Epithelial cell of esophagus (primary cell): Measurements from ENCODE around the gene ADAM30.

Experiments used
- DNase-seq: peaks from one replicate; pipeline ENCODE4 v3.0.0; 2010; ENCODE audit warnings: low read depth
- H3K4me3 ChIP-seq: 2 replicates; pipeline ENCODE4 v1.5.1; 2011; ENCODE audit warnings: mild to moderate bottlenecking, low read length, control low read depth
- TF ChIP-seq, protein P1 (sequence below): IDR thresholded peaks from 2 replicates; pipeline ENCODE4 v1.5.1; 2011; ENCODE audit warnings: low read depth, mild to moderate bottlenecking, low read length, control low read depth, inconsistent platforms; ENCODE audit not compliant: insufficient read depth; ENCODE audit errors: missing control alignments

Gene ADAM30

GRCh38 chr1:119898530-119898929 is 2.2 kb upstream of the ADAM30 start:
- no peak overlapping the region for H3K4me3 ChIP-seq
- TF ChIP-seq, protein P1, sequence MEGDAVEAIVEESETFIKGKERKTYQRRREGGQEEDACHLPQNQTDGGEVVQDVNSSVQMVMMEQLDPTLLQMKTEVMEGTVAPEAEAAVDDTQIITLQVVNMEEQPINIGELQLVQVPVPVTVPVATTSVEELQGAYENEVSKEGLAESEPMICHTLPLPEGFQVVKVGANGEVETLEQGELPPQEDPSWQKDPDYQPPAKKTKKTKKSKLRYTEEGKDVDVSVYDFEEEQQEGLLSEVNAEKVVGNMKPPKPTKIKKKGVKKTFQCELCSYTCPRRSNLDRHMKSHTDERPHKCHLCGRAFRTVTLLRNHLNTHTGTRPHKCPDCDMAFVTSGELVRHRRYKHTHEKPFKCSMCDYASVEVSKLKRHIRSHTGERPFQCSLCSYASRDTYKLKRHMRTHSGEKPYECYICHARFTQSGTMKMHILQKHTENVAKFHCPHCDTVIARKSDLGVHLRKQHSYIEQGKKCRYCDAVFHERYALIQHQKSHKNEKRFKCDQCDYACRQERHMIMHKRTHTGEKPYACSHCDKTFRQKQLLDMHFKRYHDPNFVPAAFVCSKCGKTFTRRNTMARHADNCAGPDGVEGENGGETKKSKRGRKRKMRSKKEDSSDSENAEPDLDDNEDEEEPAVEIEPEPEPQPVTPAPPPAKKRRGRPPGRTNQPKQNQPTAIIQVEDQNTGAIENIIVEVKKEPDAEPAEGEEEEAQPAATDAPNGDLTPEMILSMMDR, result no peak
- DNase-seq, result no peak

DNA sequence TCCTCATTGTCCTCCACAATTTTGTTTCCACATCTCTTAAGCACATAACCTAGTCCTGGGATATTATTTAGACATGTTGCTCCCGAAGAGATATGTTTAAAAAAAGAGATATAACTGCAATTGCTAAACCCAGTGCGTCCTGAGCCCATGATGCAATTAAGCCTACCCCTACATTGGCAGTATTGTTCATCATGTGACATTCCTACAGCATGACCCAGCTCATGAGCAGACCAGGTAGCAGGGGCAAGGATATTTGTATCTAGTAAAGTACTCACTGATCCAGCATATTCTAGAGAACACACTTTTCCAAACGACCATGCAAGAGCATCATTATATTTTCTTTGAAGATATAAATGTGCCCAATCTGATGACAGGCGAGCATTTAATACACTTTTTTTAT is 1.2 kb downstream of the ADAM30 start:
- no peak overlapping the region for H3K4me3 ChIP-seq
- TF ChIP-seq, protein P1, result no peak
- DNase-seq, result peak; percentile 47

DNA sequence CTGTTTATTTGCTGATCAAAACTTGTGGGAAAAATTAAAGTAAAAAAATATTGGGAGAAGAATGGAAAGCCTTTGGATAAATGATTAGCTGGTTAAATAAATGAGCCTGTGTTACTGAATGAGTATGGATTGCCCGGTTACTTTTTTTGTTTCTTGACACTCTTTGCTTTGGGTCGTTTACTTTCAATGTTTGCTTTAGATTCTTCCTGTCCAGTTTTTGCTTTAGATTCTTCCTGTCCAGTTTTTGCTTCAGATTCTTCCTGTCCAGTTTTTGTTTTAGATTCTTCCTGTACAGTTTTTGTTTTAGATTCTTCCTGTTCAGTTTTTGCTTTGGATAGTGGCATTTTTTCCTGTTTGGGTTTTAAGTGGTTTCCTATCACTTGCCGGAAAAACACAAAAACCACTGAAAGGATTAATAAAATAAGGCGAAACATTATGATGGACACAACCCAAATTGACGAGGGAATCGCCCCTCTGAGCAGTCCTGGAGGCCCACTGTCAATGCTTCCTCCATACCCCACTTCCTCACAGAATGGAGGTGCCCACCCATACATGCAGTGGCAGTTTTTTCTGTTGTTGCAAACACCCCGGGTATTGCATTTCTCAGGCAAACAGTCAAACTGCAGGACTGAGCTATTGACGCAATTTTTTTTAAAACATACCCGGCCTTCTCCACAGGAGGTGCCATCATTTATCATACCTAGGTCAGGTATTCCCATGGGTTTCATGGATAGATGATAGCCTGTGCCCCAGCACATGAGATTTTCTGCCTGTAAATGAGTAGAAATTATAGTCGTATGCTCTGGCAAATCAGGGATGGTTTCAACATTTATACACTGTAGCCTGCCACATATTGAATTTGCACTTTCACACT is 2.3 kb downstream of the ADAM30 start:
- TF ChIP-seq, protein P1, result no peak

DNA sequence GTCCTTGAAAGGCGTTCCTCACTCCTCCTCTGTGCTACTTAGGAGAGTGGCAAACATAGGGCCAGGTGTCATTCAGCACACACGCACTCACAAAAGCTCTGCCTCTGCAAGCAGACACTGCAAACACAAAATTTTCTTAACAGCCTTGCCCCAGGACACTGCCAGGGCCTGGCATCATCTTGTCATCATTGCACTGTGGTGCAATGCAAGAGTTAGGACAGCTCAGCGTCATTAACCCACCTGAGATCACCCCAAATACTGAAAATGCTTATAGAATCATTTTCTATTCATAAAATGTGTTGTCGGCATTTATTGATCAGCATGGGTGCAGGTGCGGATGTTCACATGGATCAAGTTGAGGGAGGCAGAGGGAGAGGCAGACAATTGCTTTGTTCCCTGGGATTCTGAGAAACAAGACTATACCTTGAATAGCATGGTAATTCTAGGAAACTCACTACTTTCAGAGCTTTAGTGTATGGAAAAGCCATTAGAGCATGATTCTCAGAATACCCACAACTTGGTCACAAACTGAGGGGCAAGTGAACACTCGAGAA is 3.0 kb downstream of the ADAM30 start:
- TF ChIP-seq, protein P1, result no peak
- no peak overlapping the region for H3K4me3 ChIP-seq
- DNase-seq, result no peak

More for the DNA sequence above, 2.3 kb downstream of the ADAM30 start:
- no peak overlapping the region for H3K4me3 ChIP-seq
- no peak for DNase-seq

- DNase-seq, result no peak
- TF ChIP-seq, protein P1, result no peak
- H3K4me3 ChIP-seq, result no peak overlapping the region
Measured at GRCh38 chr1:119891386-119891785, 4.9 kb downstream of the ADAM30 start.

GRCh38 chr1:119888476-119888875 is 7.8 kb downstream of the ADAM30 start:
- no peak for DNase-seq
- H3K4me3 ChIP-seq, result no peak overlapping the region
- TF ChIP-seq, protein P1, result no peak
